Measurements from ENCODE around the gene PKD1. TPM values are rescaled to one million over a fixed set of nuclear protein-coding genes. Genes with fewer than 3 reads are reported as not detected.

The PKD1 gene
- total RNA-seq, 2 donors from 2014 or later, result 78.9 to 237 TPM

- Histone ChIP-seq H3K4me1 (no peaks in the 10 kb centered on the region), H3K27ac (no peak overlapping the region), H3K36me3 (replicated peaks in 1 of 2; ENCODE audit: insufficient read depth in 1 of 2, low read depth in 2 of 2) (peaks cover 0 to 2% of the 10 kb centered on the region in 2 donors), H3K27me3 (no peaks in the 10 kb centered on the region), H3K9me3 (no peaks in the 10 kb centered on the region), H3K4me3 (no peak overlapping the region)
- TF ChIP-seq CTCF (IDR thresholded peaks at IDR 0.05) (no peak), POLR2A (IDR thresholded peaks at IDR 0.05) (no peak)
- ATAC-seq, result no peak
- 87 to 95% methylated on average over 19 to 29 of the region's 46 CpGs for WGBS, 2 donors
- DNase-seq, result no peak
- intact Hi-C loops (cut with DNase I), result no loop called here
Observed at GRCh38 chr16:2180962-2181923, 45.5 kb upstream of the PKD1 start.

- Histone ChIP-seq H3K27me3 (no peaks in the 10 kb centered on the region), H3K27ac (no peak overlapping the region), H3K4me1 (no peaks in the 10 kb centered on the region), H3K4me3 (no peak overlapping the region), H3K36me3 (replicated peaks in 1 of 2; ENCODE audit: insufficient read depth in 1 of 2, low read depth in 2 of 2) (peaks cover 3 to 7% of the 10 kb centered on the region in 2 donors), H3K9me3 (no peaks in the 10 kb centered on the region)
- DNase-seq, result no peak
- TF ChIP-seq CTCF (IDR thresholded peaks at IDR 0.05), result no peak
- TF ChIP-seq POLR2A (IDR thresholded peaks at IDR 0.05), result no peak
- WGBS, 2 donors, result 96 to 99% methylated on average over 13 to 23 of the region's 43 CpGs
- intact Hi-C loops (cut with DNase I), result no loop called here
- no peak for ATAC-seq
Observed at GRCh38 chr16:2180461-2180860, 44.8 kb upstream of the PKD1 start.

- H3K27ac ChIP-seq, result no peak overlapping the region
- intact Hi-C loops (cut with DNase I), result no loop called here
- no peaks in the 10 kb centered on the region for H3K9me3 ChIP-seq
- H3K36me3 ChIP-seq (replicated peaks in 1 of 2; ENCODE audit: insufficient read depth in 1 of 2, low read depth in 2 of 2), result peaks cover 3 to 12% of the 10 kb centered on the region in 2 donors
- no peak for DNase-seq
- no peaks in the 10 kb centered on the region for H3K27me3 ChIP-seq
- WGBS, 2 donors, result 94 to 98% methylated on average over 10 to 18 of the region's 31 CpGs
- no peak for ATAC-seq
- no peaks in the 10 kb centered on the region for H3K4me1 ChIP-seq
- TF ChIP-seq POLR2A (IDR thresholded peaks at IDR 0.05), result no peak
- TF ChIP-seq CTCF (IDR thresholded peaks at IDR 0.05), result no peak
- H3K4me3 ChIP-seq, result no peak overlapping the region
Observed at GRCh38 chr16:2179576-2179975, 43.9 kb upstream of the PKD1 start.

- WGBS, 2 donors, result 56 to 81% methylated on average over 3 to 22 of the region's 50 CpGs
- ATAC-seq, result no peak
- TF ChIP-seq CTCF (IDR thresholded peaks at IDR 0.05), result no peak
- TF ChIP-seq POLR2A (IDR thresholded peaks at IDR 0.05), result no peak
- no peak for DNase-seq
- H3K9me3 ChIP-seq, result no peaks in the 10 kb centered on the region
- H3K27ac ChIP-seq, result no peak overlapping the region
- no peak overlapping the region for H3K4me3 ChIP-seq
- H3K27me3 ChIP-seq, result no peaks in the 10 kb centered on the region
- peaks cover 4 to 12% of the 10 kb centered on the region in 2 donors for H3K36me3 ChIP-seq (replicated peaks in 1 of 2; ENCODE audit: insufficient read depth in 1 of 2, low read depth in 2 of 2)
- intact Hi-C loops (cut with DNase I), result no loop called here
- H3K4me1 ChIP-seq, result no peaks in the 10 kb centered on the region
Observed at GRCh38 chr16:2179107-2179501, 43.4 kb upstream of the PKD1 start.

All from body of pancreas (tissue), 4 donors.